Hepatocyte (in vitro differentiated cells): ENCODE measurements around the gene MUC5B. TPM values are rescaled to one million over a fixed set of nuclear protein-coding genes. Genes with fewer than 3 reads are reported as not detected.

Experiments used
- DNase-seq: peaks from one replicate; pipeline ENCODE4 v3.0.0-alpha.2; 2016; ENCODE audit warnings: low spot score
- H2AFZ ChIP-seq: fragments of 200-600 bp; sonication (generic); 2 replicates; pipeline ENCODE4 v1.6.0; 2016; ENCODE audit warnings: antibody characterized with exemption, mild to moderate bottlenecking
- H3K27ac ChIP-seq: fragments of 200-600 bp; sonication (generic); 2 replicates; pipeline ENCODE4 v1.5.1; 2016; ENCODE audit warnings: mild to moderate bottlenecking
- H3K27me3 ChIP-seq: fragments of 200-600 bp; sonication (generic); 2 replicates; pipeline ENCODE4 v1.6.1; 2016
- H3K36me3 ChIP-seq: fragments of 200-600 bp; sonication (generic); replicated peaks from 2 replicates; pipeline ENCODE4 v1.5.1; 2016; ENCODE audit warnings: low read depth; ENCODE audit not compliant: insufficient read depth
- H3K4me1 ChIP-seq: fragments of 200-600 bp; sonication (generic); 2 replicates; pipeline ENCODE4 v1.5.1; 2016; ENCODE audit warnings: mild to moderate bottlenecking, moderate library complexity; ENCODE audit not compliant: insufficient read depth
- H3K4me2 ChIP-seq: fragments of 200-600 bp; sonication (generic); 2 replicates; pipeline ENCODE4 v1.6.0; 2016
- H3K4me3 ChIP-seq: fragments of 200-600 bp; sonication (generic); 2 replicates; pipeline ENCODE4 v1.5.1; 2016; ENCODE audit warnings: mild to moderate bottlenecking
- H3K79me2 ChIP-seq: fragments of 200-600 bp; sonication (generic); 2 replicates; pipeline ENCODE4 v1.6.0; 2017; ENCODE audit warnings: mild to moderate bottlenecking
- H3K9me2 ChIP-seq: fragments of 200-600 bp; sonication (generic); replicated peaks from 2 replicates; pipeline ENCODE4 v1.6.0; 2017; ENCODE audit warnings: mild to moderate bottlenecking; ENCODE audit not compliant: insufficient read depth
- H3K9me3 ChIP-seq: fragments of 200-600 bp; sonication (generic); 2 replicates; pipeline ENCODE4 v1.5.1; 2016; ENCODE audit warnings: low read depth, mild to moderate bottlenecking
- H4K20me1 ChIP-seq: fragments of 200-600 bp; sonication (generic); 2 replicates; pipeline ENCODE4 v1.6.0; 2016; ENCODE audit warnings: mild to moderate bottlenecking; ENCODE audit not compliant: insufficient read depth, poor library complexity, severe bottlenecking
- CTCF ChIP-seq: fragments of 200-600 bp; sonication (generic); IDR thresholded peaks from 2 replicates; pipeline ENCODE4 v1.5.1; 2016; ENCODE audit warnings: antibody characterized with exemption, mild to moderate bottlenecking; ENCODE audit not compliant: poor library complexity
- EZH2 ChIP-seq: fragments of 200-600 bp; sonication (generic); IDR thresholded peaks from 2 replicates; pipeline ENCODE4 v1.6.1; 2016; ENCODE audit warnings: antibody characterized with exemption, mild to moderate bottlenecking, borderline replicate concordance
- EZH2phosphoT487 ChIP-seq: fragments of 200-600 bp; sonication (generic); IDR thresholded peaks from one replicate; pipeline ENCODE4 v1.6.1; 2018; ENCODE audit warnings: antibody characterized with exemption, mild to moderate bottlenecking, low read depth, moderate library complexity; ENCODE audit not compliant: unreplicated experiment, severe bottlenecking
- WGBS: methylation state at CpG from one replicate; pipeline ENCODE4 v1.1.6; 2016; ENCODE audit warnings: low lambda C conversion rate; ENCODE audit errors: missing lambda C conversion rate; 5-methylcytosine and 5-hydroxymethylcytosine counted together
- polyA plus RNA-seq: library from polyadenylated mRNA; unstranded; fragments of >200 nt; fragmentation: Nextera tagmentation; extraction: Ambion mirVana; gene quantifications from 2 replicates; pipeline ENCODE4 v1.2.1, GENCODE V29; 2016
- total RNA-seq: library from RNA; depleted of rRNA; stranded (reverse); fragments of >200 nt; gene quantifications from 2 replicates; pipeline ENCODE4 v1.2.3, GENCODE V29; 2014

MUC5B gene
- total and polyA plus RNA-seq, 2 experiments from 2014 or later, result 0.07 to 0.15 TPM

GRCh38 chr11:1253103-1253485, 30.2 kb downstream of the MUC5B start:
- H2AFZ ChIP-seq, result no peak overlapping the region
- no peaks in the 10 kb centered on the region for H3K4me1 ChIP-seq
- no peaks in the 10 kb centered on the region for H3K9me2 ChIP-seq
- H3K27me3 ChIP-seq, result no peaks in the 10 kb centered on the region
- no peaks in the 10 kb centered on the region for H3K36me3 ChIP-seq
- H3K4me3 ChIP-seq, result no peak overlapping the region
- TF ChIP-seq CTCF (no peak), EZH2phosphoT487 (no peak), EZH2 (no peak)
- H3K9me3 ChIP-seq, result no peaks in the 10 kb centered on the region
- H3K4me2 ChIP-seq, result no peak overlapping the region
- WGBS, result 91% methylated on average over 8 of the region's 9 CpGs
- H4K20me1 ChIP-seq, result no peaks in the 10 kb centered on the region
- no peak for DNase-seq
- H3K79me2 ChIP-seq, result no peaks in the 10 kb centered on the region
- no peak overlapping the region for H3K27ac ChIP-seq

DNA sequence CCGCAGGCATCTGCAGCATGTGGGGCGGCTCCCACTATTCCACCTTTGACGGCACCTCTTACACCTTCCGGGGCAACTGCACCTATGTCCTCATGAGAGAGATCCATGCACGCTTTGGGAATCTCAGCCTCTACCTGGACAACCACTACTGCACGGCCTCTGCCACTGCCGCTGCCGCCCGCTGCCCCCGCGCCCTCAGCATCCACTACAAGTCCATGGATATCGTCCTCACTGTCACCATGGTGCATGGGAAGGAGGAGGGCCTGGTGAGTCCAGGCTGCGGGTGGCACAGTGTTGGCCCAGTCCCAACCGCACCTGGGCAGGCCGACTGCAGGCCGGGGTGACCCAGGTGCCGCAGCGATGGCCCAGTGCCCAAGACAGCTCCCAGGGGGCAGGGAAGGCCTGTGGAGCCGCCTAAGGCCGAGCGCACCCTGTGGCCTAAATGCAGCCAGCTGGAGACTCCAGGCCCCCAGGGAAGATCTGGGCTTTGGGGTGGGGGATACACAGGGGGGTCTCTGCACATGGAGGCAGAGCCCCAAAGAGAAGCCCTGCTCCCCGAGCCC, 31.3 kb downstream of the MUC5B start:
- H3K9me2 ChIP-seq, result no peaks in the 10 kb centered on the region
- no peaks in the 10 kb centered on the region for H3K9me3 ChIP-seq
- TF ChIP-seq EZH2phosphoT487, result no peak
- no peak for TF ChIP-seq CTCF
- no peak for TF ChIP-seq EZH2
- H3K4me2 ChIP-seq, result no peak overlapping the region
- no peaks in the 10 kb centered on the region for H3K4me1 ChIP-seq
- H3K27me3 ChIP-seq, result no peaks in the 10 kb centered on the region
- H3K79me2 ChIP-seq, result no peaks in the 10 kb centered on the region
- no peak overlapping the region for H2AFZ ChIP-seq
- no peaks in the 10 kb centered on the region for H3K36me3 ChIP-seq
- DNase-seq, result no peak
- no peaks in the 10 kb centered on the region for H4K20me1 ChIP-seq
- no peak overlapping the region for H3K27ac ChIP-seq
- WGBS, result 93% methylated on average over 21 of the region's 22 CpGs
- H3K4me3 ChIP-seq, result no peak overlapping the region

GRCh38 chr11:1254733-1255132, 31.9 kb downstream of the MUC5B start:
- H3K9me3 ChIP-seq, result no peaks in the 10 kb centered on the region

More at GRCh38 chr11:1254733-1255132, 31.9 kb downstream of the MUC5B start:
- Histone ChIP-seq H2AFZ (no peak overlapping the region), H3K36me3 (no peaks in the 10 kb centered on the region), H3K4me1 (no peaks in the 10 kb centered on the region), H3K4me2 (no peak overlapping the region), H3K79me2 (no peaks in the 10 kb centered on the region), H3K27ac (no peak overlapping the region), H3K4me3 (no peak overlapping the region), H3K9me2 (no peaks in the 10 kb centered on the region), H4K20me1 (no peaks in the 10 kb centered on the region), H3K27me3 (no peaks in the 10 kb centered on the region)
- DNase-seq, result no peak
- TF ChIP-seq CTCF (no peak), EZH2 (no peak), EZH2phosphoT487 (no peak)
- WGBS, result 90% methylated on average over 10 of the region's 19 CpGs
